Measurements from ENCODE around the gene ISLR. TPM values are rescaled to one million over a fixed set of nuclear protein-coding genes. Genes with fewer than 3 reads are reported as not detected.

ISLR gene
- total and polyA plus RNA-seq, 2 donors (not counting 1 experiment from before 2014, with no cell fraction given): 14.0 to 17.3 TPM

DNA sequence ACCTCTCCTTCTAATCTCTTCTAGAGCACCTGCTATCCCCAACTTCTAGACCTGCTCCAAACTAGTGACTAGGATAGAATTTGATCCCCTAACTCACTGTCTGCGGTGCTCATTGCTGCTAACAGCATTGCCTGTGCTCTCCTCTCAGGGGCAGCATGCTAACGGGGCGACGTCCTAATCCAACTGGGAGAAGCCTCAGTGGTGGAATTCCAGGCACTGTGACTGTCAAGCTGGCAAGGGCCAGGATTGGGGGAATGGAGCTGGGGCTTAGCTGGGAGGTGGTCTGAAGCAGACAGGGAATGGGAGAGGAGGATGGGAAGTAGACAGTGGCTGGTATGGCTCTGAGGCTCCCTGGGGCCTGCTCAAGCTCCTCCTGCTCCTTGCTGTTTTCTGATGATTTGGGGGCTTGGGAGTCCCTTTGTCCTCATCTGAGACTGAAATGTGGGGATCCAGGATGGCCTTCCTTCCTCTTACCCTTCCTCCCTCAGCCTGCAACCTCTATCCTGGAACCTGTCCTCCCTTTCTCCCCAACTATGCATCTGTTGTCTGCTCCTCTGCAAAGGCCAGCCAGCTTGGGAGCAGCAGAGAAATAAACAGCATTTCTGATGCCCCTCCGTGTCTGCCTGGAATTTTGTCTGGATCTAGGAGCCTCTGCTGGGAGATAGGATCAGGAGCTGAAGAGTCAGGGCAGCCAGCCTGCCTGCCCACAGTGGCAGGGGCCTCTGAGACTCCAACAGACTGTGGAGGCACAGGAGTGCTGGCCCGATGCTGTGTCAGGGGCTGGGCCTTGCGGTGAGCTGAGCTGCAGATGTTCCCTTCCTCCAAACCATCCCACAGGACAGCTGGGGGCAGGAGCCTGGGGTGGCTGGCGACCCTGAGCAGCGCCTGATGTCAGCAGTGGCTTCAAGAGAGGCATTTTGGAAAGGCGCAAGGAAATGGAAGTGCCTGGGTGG is 3.0 kb downstream of the ISLR start:
- Histone ChIP-seq H3K9me3 (ENCODE audit: control insufficient read depth, insufficient read depth, low read depth, low read length) (no peaks in the 10 kb centered on the region), H3K4me2 (ENCODE audit: extremely low read depth, insufficient read depth, low read length) (no peak overlapping the region), H3K4me3 (replicated peaks in 1 of 4; ENCODE audit: control extremely low read depth in 1 of 4, insufficient read depth in 1 of 4, low read depth in 3 of 4, low read length in 4 of 4) (no peak overlapping the region), H4K20me1 (ENCODE audit: control insufficient read depth, extremely low read depth, insufficient read depth, low read length) (no peaks in the 10 kb centered on the region), H3K27ac (ENCODE audit: insufficient read depth, low read length) (no peak overlapping the region), H2AFZ (ENCODE audit: low read length) (no peak overlapping the region), H3K36me3 (ENCODE audit: control insufficient read depth, insufficient read depth, low read length) (no peaks in the 10 kb centered on the region), H3K79me2 (ENCODE audit: control insufficient read depth, insufficient read depth, low read length) (no peaks in the 10 kb centered on the region), H3K4me1 (ENCODE audit: control insufficient read depth, extremely low read depth, insufficient read depth, low read length) (peaks cover 44% of the 10 kb centered on the region), H3K27me3 (ENCODE audit: control insufficient read depth, insufficient read depth, low read length) (peaks cover under 1% of the 10 kb centered on the region), H3K9ac (ENCODE audit: insufficient read depth, low read length) (no peak overlapping the region)
- DNase-seq (ENCODE audit: low read depth in 2 of 2): no peak
- TF ChIP-seq, protein P1, sequence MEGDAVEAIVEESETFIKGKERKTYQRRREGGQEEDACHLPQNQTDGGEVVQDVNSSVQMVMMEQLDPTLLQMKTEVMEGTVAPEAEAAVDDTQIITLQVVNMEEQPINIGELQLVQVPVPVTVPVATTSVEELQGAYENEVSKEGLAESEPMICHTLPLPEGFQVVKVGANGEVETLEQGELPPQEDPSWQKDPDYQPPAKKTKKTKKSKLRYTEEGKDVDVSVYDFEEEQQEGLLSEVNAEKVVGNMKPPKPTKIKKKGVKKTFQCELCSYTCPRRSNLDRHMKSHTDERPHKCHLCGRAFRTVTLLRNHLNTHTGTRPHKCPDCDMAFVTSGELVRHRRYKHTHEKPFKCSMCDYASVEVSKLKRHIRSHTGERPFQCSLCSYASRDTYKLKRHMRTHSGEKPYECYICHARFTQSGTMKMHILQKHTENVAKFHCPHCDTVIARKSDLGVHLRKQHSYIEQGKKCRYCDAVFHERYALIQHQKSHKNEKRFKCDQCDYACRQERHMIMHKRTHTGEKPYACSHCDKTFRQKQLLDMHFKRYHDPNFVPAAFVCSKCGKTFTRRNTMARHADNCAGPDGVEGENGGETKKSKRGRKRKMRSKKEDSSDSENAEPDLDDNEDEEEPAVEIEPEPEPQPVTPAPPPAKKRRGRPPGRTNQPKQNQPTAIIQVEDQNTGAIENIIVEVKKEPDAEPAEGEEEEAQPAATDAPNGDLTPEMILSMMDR (conservative IDR thresholded peaks at IDR 0.05 in 1 of 2, IDR thresholded peaks at IDR 0.05 in 1 of 2; ENCODE audit: low read depth in 1 of 2, low read length in 2 of 2): no peak
- TF ChIP-seq EZH2 (IDR thresholded peaks at IDR 0.05; ENCODE audit: low read length, missing control alignments): no peak

DNA sequence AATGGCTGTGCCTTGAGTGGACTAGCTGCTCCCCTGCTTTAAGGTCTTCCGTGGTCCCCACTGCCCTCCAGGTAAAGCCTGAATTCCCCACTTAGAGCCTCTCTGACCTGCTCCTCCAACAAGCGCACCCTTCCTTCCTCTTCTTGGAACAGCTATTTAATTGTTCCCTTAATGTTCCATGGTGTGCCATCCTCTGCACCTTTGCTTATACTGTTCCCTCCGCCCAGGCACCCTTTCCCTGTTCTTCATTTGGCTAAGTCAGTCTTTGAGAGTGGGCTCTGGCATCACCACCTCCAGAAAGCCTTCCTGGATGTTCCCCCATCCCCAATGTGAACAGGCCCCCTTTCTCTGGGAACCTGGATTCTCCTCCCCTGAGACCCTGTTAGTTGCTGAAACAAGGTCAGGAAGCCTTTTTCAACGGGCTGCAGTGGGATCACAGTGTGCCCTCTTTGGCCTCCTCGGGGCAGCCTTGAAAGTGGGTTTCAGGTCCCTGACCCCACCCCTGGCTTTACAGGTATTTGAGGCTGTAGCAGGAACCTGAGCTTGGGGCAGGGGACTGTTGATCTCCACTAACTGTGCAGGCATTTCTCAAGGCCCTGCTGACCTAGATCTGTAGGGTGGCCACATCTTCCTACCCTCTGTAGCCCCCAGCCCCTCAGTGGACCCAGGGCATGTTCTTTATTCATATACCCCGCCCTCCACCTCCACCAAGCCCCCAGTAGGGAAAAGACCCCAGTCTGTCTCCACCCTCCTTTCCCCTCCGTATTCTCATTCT is 5.0 kb downstream of the ISLR start:
- Histone ChIP-seq H3K9me3 (ENCODE audit: control insufficient read depth, insufficient read depth, low read depth, low read length) (no peaks in the 10 kb centered on the region), H3K27ac (ENCODE audit: insufficient read depth, low read length) (no peak overlapping the region), H3K4me2 (ENCODE audit: extremely low read depth, insufficient read depth, low read length) (no peak overlapping the region), H3K4me1 (ENCODE audit: control insufficient read depth, extremely low read depth, insufficient read depth, low read length) (peaks cover 35% of the 10 kb centered on the region), H4K20me1 (ENCODE audit: control insufficient read depth, extremely low read depth, insufficient read depth, low read length) (no peaks in the 10 kb centered on the region), H3K9ac (ENCODE audit: insufficient read depth, low read length) (no peak overlapping the region), H3K27me3 (ENCODE audit: control insufficient read depth, insufficient read depth, low read length) (peaks cover 3% of the 10 kb centered on the region), H2AFZ (ENCODE audit: low read length) (no peak overlapping the region), H3K4me3 (replicated peaks in 1 of 4; ENCODE audit: control extremely low read depth in 1 of 4, insufficient read depth in 1 of 4, low read depth in 3 of 4, low read length in 4 of 4) (no peak overlapping the region), H3K36me3 (ENCODE audit: control insufficient read depth, insufficient read depth, low read length) (no peaks in the 10 kb centered on the region), H3K79me2 (ENCODE audit: control insufficient read depth, insufficient read depth, low read length) (no peaks in the 10 kb centered on the region)
- no peak for TF ChIP-seq EZH2 (IDR thresholded peaks at IDR 0.05; ENCODE audit: low read length, missing control alignments)
- TF ChIP-seq, protein P1 (conservative IDR thresholded peaks at IDR 0.05 in 1 of 2, IDR thresholded peaks at IDR 0.05 in 1 of 2; ENCODE audit: low read depth in 1 of 2, low read length in 2 of 2): no peak
- DNase-seq (ENCODE audit: low read depth in 2 of 2): no peak

Data from fibroblast of lung (primary cell).